ENCODE results near the gene ZNF629.

DNA sequence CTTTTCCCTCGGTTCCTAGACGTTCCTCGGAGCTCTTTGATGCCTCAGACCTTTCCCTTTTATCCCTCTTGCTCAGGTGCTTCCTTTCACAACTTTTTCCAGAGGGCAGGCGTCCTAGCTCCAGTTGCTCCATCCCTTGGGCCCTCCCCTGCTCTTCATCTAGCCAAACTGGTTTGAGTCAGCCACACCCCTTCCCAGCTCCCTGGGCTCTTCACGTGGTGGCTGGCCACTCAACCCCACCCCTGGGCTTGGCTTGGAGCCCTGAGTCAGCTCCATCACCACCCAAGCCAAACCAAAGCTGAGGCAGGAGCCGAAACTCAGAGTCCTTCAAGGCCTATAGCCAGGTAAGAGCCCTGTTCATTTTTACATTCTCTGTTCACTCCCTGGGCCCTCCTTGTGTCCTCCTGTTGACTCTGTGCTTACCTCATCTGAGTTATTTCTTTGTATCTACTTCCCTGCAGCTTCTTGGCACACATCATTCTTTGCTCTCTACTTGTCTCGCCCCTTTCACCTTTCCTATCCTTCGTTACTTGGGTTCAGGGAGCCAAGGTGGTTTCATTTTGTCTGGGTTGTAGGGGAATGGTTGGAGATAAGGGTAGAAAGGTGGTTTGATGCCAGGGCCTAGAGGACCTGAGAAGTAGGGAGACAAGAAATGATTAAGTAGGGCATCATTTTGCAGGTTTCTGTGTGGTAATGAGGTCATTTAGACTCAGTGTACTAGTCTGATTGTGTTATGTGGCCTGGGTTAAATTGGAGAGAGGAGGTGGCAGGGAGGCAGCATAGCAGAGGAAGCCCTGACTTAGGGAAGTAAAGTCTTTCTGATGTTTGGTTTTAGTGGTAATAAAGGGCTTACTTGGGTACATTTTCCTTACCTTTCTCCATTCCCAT, 46.4 kb downstream of the ZNF629 start:
- TF ChIP-seq POLR2A (IDR thresholded peaks at IDR 0.05; ENCODE audit: low read length), result no peak
- TF ChIP-seq GATA1 (IDR thresholded peaks at IDR 0.05; ENCODE audit: low read depth, low read length), result no peak
